Activated T-helper 17 cell treated with anti-CD3 and anti-CD28 coated beads, Interleukin-2, amount 50 U/mL, for 72 hours (primary cell): ENCODE measurements around the gene GABRB1. TPM values are rescaled to one million over a fixed set of nuclear protein-coding genes. Genes with fewer than 3 reads are reported as not detected.

ENCODE experiments used
- ATAC-seq: fragments of 150-1000 bp; cut with Tn5 transposase; replicated peaks from 2 replicates; pipeline ENCODE4 v1.10.0; 2021; ENCODE audit warnings: mild to moderate bottlenecking, moderate library complexity
- H3K27ac Mint-ChIP-seq: one replicate; pipeline ENCODE4 v1.8.0; 2022; ENCODE audit warnings: mixed read lengths
- H3K27me3 Mint-ChIP-seq: one replicate; pipeline ENCODE4 v1.8.0; 2022; ENCODE audit warnings: mixed read lengths
- H3K36me3 Mint-ChIP-seq: one replicate; pipeline ENCODE4 v1.8.0; 2022; ENCODE audit warnings: low read depth, mild to moderate bottlenecking, mixed read lengths
- H3K4me1 Mint-ChIP-seq: one replicate; pipeline ENCODE4 v1.8.0; 2022; ENCODE audit warnings: mixed read lengths
- H3K4me3 Mint-ChIP-seq: one replicate; pipeline ENCODE4 v1.8.0; 2022; ENCODE audit warnings: mild to moderate bottlenecking, mixed read lengths
- H3K9me3 Mint-ChIP-seq: one replicate; pipeline ENCODE4 v1.8.0; 2022; ENCODE audit warnings: mixed read lengths
- total RNA-seq, 2 donors: library from RNA; stranded (reverse); gene quantifications; one replicate each; pipeline ENCODE4 v1.2.3, GENCODE V29; 2022

Gene GABRB1
- total RNA-seq, 2 donors from 2014 or later, result not detected

- no peak overlapping the region for H3K27ac Mint-ChIP-seq
- peaks cover 28% of the 10 kb centered on the region for H3K27me3 Mint-ChIP-seq
- no peak for ATAC-seq
- no peaks in the 10 kb centered on the region for H3K4me1 Mint-ChIP-seq
- H3K4me3 Mint-ChIP-seq, result no peak overlapping the region
- no peaks in the 10 kb centered on the region for H3K36me3 Mint-ChIP-seq
- H3K9me3 Mint-ChIP-seq, result no peaks in the 10 kb centered on the region
These were observed 190.4 kb downstream of the GABRB1 start for GRCh38 chr4:47221721-47222120.

- H3K36me3 Mint-ChIP-seq, result no peaks in the 10 kb centered on the region
- H3K27me3 Mint-ChIP-seq, result peaks cover 28% of the 10 kb centered on the region
- no peaks in the 10 kb centered on the region for H3K4me1 Mint-ChIP-seq
- H3K4me3 Mint-ChIP-seq, result no peak overlapping the region
- no peak for ATAC-seq
- no peaks in the 10 kb centered on the region for H3K9me3 Mint-ChIP-seq
- H3K27ac Mint-ChIP-seq, result no peak overlapping the region
These were observed 190.9 kb downstream of the GABRB1 start for GRCh38 chr4:47222276-47222675.

GRCh38 chr4:47224361-47224760, 193.0 kb downstream of the GABRB1 start:
- Mint-ChIP-seq H3K9me3 (no peaks in the 10 kb centered on the region), H3K27ac (no peak overlapping the region), H3K4me1 (no peaks in the 10 kb centered on the region), H3K4me3 (no peak overlapping the region), H3K27me3 (peaks cover 27% of the 10 kb centered on the region), H3K36me3 (no peaks in the 10 kb centered on the region)
- no peak for ATAC-seq

GRCh38 chr4:47235721-47236120, 204.4 kb downstream of the GABRB1 start:
- no peak overlapping the region for H3K27ac Mint-ChIP-seq
- H3K27me3 Mint-ChIP-seq, result no peaks in the 10 kb centered on the region
- no peaks in the 10 kb centered on the region for H3K4me1 Mint-ChIP-seq
- no peaks in the 10 kb centered on the region for H3K9me3 Mint-ChIP-seq
- ATAC-seq, result no peak
- no peak overlapping the region for H3K4me3 Mint-ChIP-seq
- H3K36me3 Mint-ChIP-seq, result no peaks in the 10 kb centered on the region

- H3K27me3 Mint-ChIP-seq, result no peaks in the 10 kb centered on the region
- H3K4me3 Mint-ChIP-seq, result no peak overlapping the region
- no peaks in the 10 kb centered on the region for H3K9me3 Mint-ChIP-seq
- ATAC-seq, result no peak
- H3K36me3 Mint-ChIP-seq, result no peaks in the 10 kb centered on the region
- H3K27ac Mint-ChIP-seq, result no peak overlapping the region
- no peaks in the 10 kb centered on the region for H3K4me1 Mint-ChIP-seq
These were observed 207.3 kb downstream of the GABRB1 start for GRCh38 chr4:47238667-47239066.

GRCh38 chr4:47239649-47240048, 208.3 kb downstream of the GABRB1 start:
- H3K27me3 Mint-ChIP-seq, result no peaks in the 10 kb centered on the region
- H3K36me3 Mint-ChIP-seq, result no peaks in the 10 kb centered on the region
- no peaks in the 10 kb centered on the region for H3K4me1 Mint-ChIP-seq
- no peak overlapping the region for H3K4me3 Mint-ChIP-seq
- ATAC-seq, result no peak
- no peak overlapping the region for H3K27ac Mint-ChIP-seq
- H3K9me3 Mint-ChIP-seq, result no peaks in the 10 kb centered on the region

- H3K4me1 Mint-ChIP-seq, result no peaks in the 10 kb centered on the region
- H3K4me3 Mint-ChIP-seq, result no peak overlapping the region
- H3K27me3 Mint-ChIP-seq, result peaks cover 30% of the 10 kb centered on the region
- peaks cover 4% of the 10 kb centered on the region for H3K9me3 Mint-ChIP-seq
- H3K27ac Mint-ChIP-seq, result no peak overlapping the region
- no peaks in the 10 kb centered on the region for H3K36me3 Mint-ChIP-seq
- ATAC-seq, result no peak
These were observed 220.2 kb downstream of the GABRB1 start for GRCh38 chr4:47251348-47252135.

GRCh38 chr4:47263721-47264120, 232.4 kb downstream of the GABRB1 start:
- H3K9me3 Mint-ChIP-seq, result no peaks in the 10 kb centered on the region
- ATAC-seq, result no peak
- H3K27ac Mint-ChIP-seq, result no peak overlapping the region
- peaks cover 14% of the 10 kb centered on the region for H3K27me3 Mint-ChIP-seq
- H3K4me1 Mint-ChIP-seq, result no peaks in the 10 kb centered on the region
- H3K4me3 Mint-ChIP-seq, result no peak overlapping the region
- H3K36me3 Mint-ChIP-seq, result no peaks in the 10 kb centered on the region

- Mint-ChIP-seq H3K9me3 (no peaks in the 10 kb centered on the region), H3K36me3 (no peaks in the 10 kb centered on the region), H3K4me3 (no peak overlapping the region), H3K27ac (no peak overlapping the region), H3K27me3 (peaks cover 16% of the 10 kb centered on the region), H3K4me1 (no peaks in the 10 kb centered on the region)
- ATAC-seq, result no peak
These were observed 239.0 kb downstream of the GABRB1 start for GRCh38 chr4:47270201-47270888.

GRCh38 chr4:47271291-47271690, 239.9 kb downstream of the GABRB1 start:
- no peak for ATAC-seq
- no peak overlapping the region for H3K27ac Mint-ChIP-seq
- no peaks in the 10 kb centered on the region for H3K4me1 Mint-ChIP-seq
- no peaks in the 10 kb centered on the region for H3K9me3 Mint-ChIP-seq
- no peak overlapping the region for H3K4me3 Mint-ChIP-seq
- no peaks in the 10 kb centered on the region for H3K36me3 Mint-ChIP-seq
- H3K27me3 Mint-ChIP-seq, result peaks cover 12% of the 10 kb centered on the region

GRCh38 chr4:47274901-47275300, 243.5 kb downstream of the GABRB1 start:
- no peak overlapping the region for H3K27ac Mint-ChIP-seq
- ATAC-seq, result no peak
- H3K36me3 Mint-ChIP-seq, result no peaks in the 10 kb centered on the region
- no peaks in the 10 kb centered on the region for H3K4me1 Mint-ChIP-seq
- no peaks in the 10 kb centered on the region for H3K9me3 Mint-ChIP-seq
- H3K4me3 Mint-ChIP-seq, result no peak overlapping the region
- H3K27me3 Mint-ChIP-seq, result peaks cover 4% of the 10 kb centered on the region

GRCh38 chr4:47275595-47275994, 244.2 kb downstream of the GABRB1 start:
- ATAC-seq, result no peak
- Mint-ChIP-seq H3K27me3 (peaks cover 4% of the 10 kb centered on the region), H3K27ac (no peak overlapping the region), H3K36me3 (no peaks in the 10 kb centered on the region), H3K4me3 (no peak overlapping the region), H3K9me3 (no peaks in the 10 kb centered on the region), H3K4me1 (no peaks in the 10 kb centered on the region)

- Mint-ChIP-seq H3K4me3 (no peak overlapping the region), H3K36me3 (no peaks in the 10 kb centered on the region), H3K27ac (no peak overlapping the region), H3K4me1 (no peaks in the 10 kb centered on the region), H3K9me3 (no peaks in the 10 kb centered on the region), H3K27me3 (peaks cover 14% of the 10 kb centered on the region)
- no peak for ATAC-seq
These were observed 247.3 kb downstream of the GABRB1 start for GRCh38 chr4:47278631-47279030.

- Mint-ChIP-seq H3K4me1 (no peaks in the 10 kb centered on the region), H3K27me3 (peaks cover 13% of the 10 kb centered on the region), H3K4me3 (no peak overlapping the region), H3K36me3 (no peaks in the 10 kb centered on the region), H3K27ac (no peak overlapping the region), H3K9me3 (no peaks in the 10 kb centered on the region)
- peak; percentile 43 for ATAC-seq
These were observed 256.4 kb downstream of the GABRB1 start for GRCh38 chr4:47287735-47288134.

- H3K27ac Mint-ChIP-seq, result no peak overlapping the region
- H3K36me3 Mint-ChIP-seq, result no peaks in the 10 kb centered on the region
- H3K9me3 Mint-ChIP-seq, result no peaks in the 10 kb centered on the region
- H3K27me3 Mint-ChIP-seq, result peaks cover 7% of the 10 kb centered on the region
- ATAC-seq, result no peak
- no peaks in the 10 kb centered on the region for H3K4me1 Mint-ChIP-seq
- H3K4me3 Mint-ChIP-seq, result no peak overlapping the region
These were observed 258.4 kb downstream of the GABRB1 start for GRCh38 chr4:47289805-47290204.
